Measurements from ENCODE around the gene AP4S1. TPM values are rescaled to one million over a fixed set of nuclear protein-coding genes. Genes with fewer than 3 reads are reported as not detected.

AP4S1 gene
- total RNA-seq, 1 donor from 2014 or later: 15.9 TPM

DNA sequence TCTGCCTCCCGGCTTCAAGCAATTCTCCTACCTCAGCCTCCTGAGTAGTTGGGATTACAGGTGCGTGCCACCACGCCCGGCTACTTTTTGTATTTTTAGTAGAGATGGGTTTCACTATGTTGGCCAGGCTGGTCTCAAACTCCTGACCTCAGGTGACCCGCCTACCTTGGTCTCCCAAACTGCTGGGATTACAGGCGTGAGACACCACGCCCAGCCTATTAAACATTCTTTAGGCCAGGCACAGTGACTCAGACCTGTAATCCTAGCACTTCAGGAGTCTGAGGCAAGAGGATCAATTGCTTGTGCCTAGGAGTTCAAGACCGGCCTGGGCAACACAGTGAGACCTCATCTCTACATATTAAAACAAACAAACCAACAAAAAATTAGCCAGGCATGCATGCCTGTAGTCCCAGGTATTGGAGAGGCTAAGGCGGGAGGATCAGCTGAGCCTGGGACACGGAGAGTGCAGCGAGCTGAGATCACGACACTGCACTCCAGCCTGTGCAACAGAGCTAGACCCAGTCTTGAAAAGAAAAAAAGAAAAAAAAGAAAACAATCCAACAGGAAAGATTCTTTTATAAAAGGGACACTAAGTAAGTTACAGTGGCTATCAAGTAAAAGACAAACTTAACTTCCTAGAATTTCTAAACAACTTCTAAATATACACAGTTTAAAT is 111.9 kb downstream of the AP4S1 start:
- DNase-seq (ENCODE audit: low spot score): no peak

- DNase-seq (ENCODE audit: low spot score): no peak
Observed at GRCh38 chr14:31138301-31138700, 112.9 kb downstream of the AP4S1 start.

GRCh38 chr14:31139301-31139847 is 113.9 kb downstream of the AP4S1 start:
- no peak for DNase-seq (ENCODE audit: low spot score)

GRCh38 chr14:31142455-31143087 is 117.1 kb downstream of the AP4S1 start:
- DNase-seq (ENCODE audit: low spot score): no peak

Other genes with a start within 250 kb of the AP4S1 start
- gene COCH, start 151.1 kb upstream of the AP4S1 start, total RNA-seq (ENCODE audit: insufficient read depth, low replicate concordance): 10.4 TPM
- 84.0 TPM for gene STRN3, start 730 bp downstream of the AP4S1 start, total RNA-seq (ENCODE audit: insufficient read depth, low replicate concordance)
- 328 TPM for gene HECTD1, start 182.1 kb downstream of the AP4S1 start, total RNA-seq (ENCODE audit: insufficient read depth, low replicate concordance)

All from umbilical cord (tissue), 2 donors.